ENCODE results near the gene ADRM1. TPM values are rescaled to one million over a fixed set of nuclear protein-coding genes. Genes with fewer than 3 reads are reported as not detected.
A peak's percentile ranks its signal among the peaks of the same experiment; 100 is the strongest.

Gene ADRM1
- total RNA-seq, 1 donor from 2014 or later, result 73.4 TPM

GRCh38 chr20:62281161-62281933, 21.4 kb upstream of the ADRM1 start:
- H3K27me3 ChIP-seq, result no peaks in the 10 kb centered on the region
- H3K9me3 ChIP-seq, result no peaks in the 10 kb centered on the region
- peak; percentile 40 for ATAC-seq
- H3K4me1 ChIP-seq, result peaks cover 3% of the 10 kb centered on the region
- intact Hi-C loops (cut with DNase I), result no loop called here
- no peak for DNase-seq
- peaks cover 80% of the 10 kb centered on the region for H3K36me3 ChIP-seq
- no peak overlapping the region for H3K4me3 ChIP-seq
- no peak for TF ChIP-seq CTCF (IDR thresholded peaks at IDR 0.05)
- no peak overlapping the region for H3K27ac ChIP-seq

GRCh38 chr20:62282103-62282502, 20.7 kb upstream of the ADRM1 start:
- ATAC-seq (no peak), DNase-seq (no peak)
- Histone ChIP-seq H3K27me3 (no peaks in the 10 kb centered on the region), H3K4me1 (peaks cover 3% of the 10 kb centered on the region), H3K27ac (no peak overlapping the region), H3K36me3 (peaks cover 81% of the 10 kb centered on the region), H3K9me3 (no peaks in the 10 kb centered on the region), H3K4me3 (no peak overlapping the region)
- intact Hi-C loops (cut with DNase I), result no loop called here
- TF ChIP-seq CTCF (IDR thresholded peaks at IDR 0.05), result no peak

- peaks cover 3% of the 10 kb centered on the region for H3K4me1 ChIP-seq
- DNase-seq (no peak), ATAC-seq (no peak)
- H3K4me3 ChIP-seq, result no peak overlapping the region
- intact Hi-C loops (cut with DNase I), result no loop called here
- no peaks in the 10 kb centered on the region for H3K27me3 ChIP-seq
- TF ChIP-seq CTCF (IDR thresholded peaks at IDR 0.05), result no peak
- H3K9me3 ChIP-seq, result no peaks in the 10 kb centered on the region
- peak overlapping the region; percentile 17 for H3K27ac ChIP-seq
- H3K36me3 ChIP-seq, result peaks cover 87% of the 10 kb centered on the region
These were observed 19.8 kb upstream of the ADRM1 start for GRCh38 chr20:62282877-62283503.

- TF ChIP-seq CTCF (IDR thresholded peaks at IDR 0.05), result no peak
- intact Hi-C loops (cut with DNase I), result no loop called here
- no peaks in the 10 kb centered on the region for H3K27me3 ChIP-seq
- no peak overlapping the region for H3K4me3 ChIP-seq
- ATAC-seq, result no peak
- H3K4me1 ChIP-seq, result peaks cover 3% of the 10 kb centered on the region
- no peak for DNase-seq
- H3K27ac ChIP-seq, result no peak overlapping the region
- H3K36me3 ChIP-seq, result peaks cover 86% of the 10 kb centered on the region
- no peaks in the 10 kb centered on the region for H3K9me3 ChIP-seq
These were observed 18.3 kb upstream of the ADRM1 start for GRCh38 chr20:62284448-62284847.

- Histone ChIP-seq H3K36me3 (peaks cover 86% of the 10 kb centered on the region), H3K4me3 (no peak overlapping the region), H3K27ac (no peak overlapping the region), H3K27me3 (no peaks in the 10 kb centered on the region), H3K4me1 (peaks cover 3% of the 10 kb centered on the region), H3K9me3 (no peaks in the 10 kb centered on the region)
- no peak for ATAC-seq
- no peak for TF ChIP-seq CTCF (IDR thresholded peaks at IDR 0.05)
- DNase-seq, result no peak
- intact Hi-C loops (cut with DNase I), result no loop called here
These were observed 17.6 kb upstream of the ADRM1 start for GRCh38 chr20:62285151-62285550.

All from upper lobe of right lung (tissue), 1 donor.